A549 (cell line): ENCODE data around the gene CATSPERB. TPM values are rescaled to one million over a fixed set of nuclear protein-coding genes. Genes with fewer than 3 reads are reported as not detected.

Experiments
- ATAC-seq, 2 experiments: fragments of 200-7000 bp in 1 of 2; fragments of >200 bp in 1 of 2; cut with Nextera tagmentation in 1 of 2; cut with Tn5 transposase in 1 of 2; 3 replicates each; pipeline versions ENCODE4 v1.8.0 to v1.9.1; 2018 to 2020; ENCODE audit warnings: mild to moderate bottlenecking in 1 of 2, moderate library complexity in 1 of 2
- CTCF ChIA-PET: fragments of 300-600 bp; sonication (Branson Sonifier 250); formaldehyde crosslinking; extraction: SDS; loops from one replicate; lab custom pipeline; 2021; ENCODE audit warnings: antibody characterized with exemption, inconsistent platforms; lab: Yijun Ruan, JAX
- POLR2A ChIA-PET: fragments of 350-600 bp; formaldehyde crosslinking; extraction: SDS; loops from one replicate; lab custom pipeline; 2021; ENCODE audit warnings: antibody characterized with exemption, inconsistent platforms; lab: Yijun Ruan, JAX
- DNase-seq, 2 experiments: peaks; one replicate each; pipeline versions ENCODE4 v3.0.0 to v3.0.0-alpha.2; 2011 to 2016; ENCODE audit warnings: low read depth in 1 of 2, low spot score in 1 of 2
- FAIRE-seq: peaks from 2 replicates; lab custom pipeline; 2011; peaks lifted over from hg19 to GRCh38; lab: Jason Lieb, UNC
- H3K27ac ChIP-seq, 2 experiments: fragments of >200 bp; sonication (Bioruptor Twin); formaldehyde crosslinking; 3 replicates each; pipeline ENCODE4 v1.5.1; 2016 to 2017
- H3K4me1 ChIP-seq: fragments of >200 bp; sonication (Bioruptor Twin); formaldehyde crosslinking; 3 replicates; pipeline ENCODE4 v1.6.1; 2016
- H3K4me2 ChIP-seq: fragments of >200 bp; sonication (Bioruptor Twin); formaldehyde crosslinking; 3 replicates; pipeline ENCODE4 v1.6.1; 2016
- H3K4me3 ChIP-seq: fragments of >200 bp; sonication (Bioruptor Twin); formaldehyde crosslinking; 3 replicates; pipeline ENCODE4 v1.5.1; 2016
- H3K9me3 ChIP-seq: fragments of >200 bp; sonication (Bioruptor Twin); formaldehyde crosslinking; 3 replicates; pipeline ENCODE4 v1.6.1; 2016
- BHLHE40 ChIP-seq: IDR thresholded peaks from 2 replicates; pipeline ENCODE4 v1.6.1; 2012; ENCODE audit warnings: low read depth, low read length, inconsistent platforms
- CHD4 ChIP-seq: fragments of 200-600 bp; sonication (generic); IDR thresholded peaks from 2 replicates; pipeline ENCODE4 v1.6.1; 2016; ENCODE audit warnings: antibody characterized with exemption, mild to moderate bottlenecking, borderline replicate concordance
- EHF ChIP-seq: fragments of 250-450 bp; sonication (Bioruptor Pico); IDR thresholded peaks from 2 replicates; pipeline ENCODE4 v1.5.0; 2020; ENCODE audit warnings: mild to moderate bottlenecking
- EHMT2 ChIP-seq: fragments of 200-600 bp; sonication (generic); IDR thresholded peaks from 2 replicates; pipeline ENCODE4 v1.6.1; 2016; ENCODE audit warnings: antibody characterized with exemption, low read depth, mild to moderate bottlenecking, moderate library complexity
- EP300 ChIP-seq, 2 experiments: fragments of >200 bp; sonication (Bioruptor Twin); formaldehyde crosslinking; IDR thresholded peaks; 2 replicates in 1 of 2; 3 replicates in 1 of 2; pipeline ENCODE4 v1.6.1; 2016 to 2017
- FOSB ChIP-seq: fragments of 250-450 bp; sonication (Bioruptor Pico); IDR thresholded peaks from 2 replicates; pipeline ENCODE4 v1.5.0; 2020; ENCODE audit warnings: mild to moderate bottlenecking, moderate library complexity
- FOXS1 ChIP-seq: fragments of 250-450 bp; sonication (Bioruptor Pico); IDR thresholded peaks from 2 replicates; pipeline ENCODE4 v1.5.0; 2020; ENCODE audit warnings: mild to moderate bottlenecking, moderate library complexity
- HDAC2 ChIP-seq: fragments of 200-600 bp; sonication (generic); IDR thresholded peaks from 2 replicates; pipeline ENCODE4 v1.6.1; 2016
- HOXB13 ChIP-seq: fragments of 250-450 bp; sonication (Bioruptor Pico); IDR thresholded peaks from 2 replicates; pipeline ENCODE4 v1.5.0; 2020; ENCODE audit warnings: low read depth, mild to moderate bottlenecking, moderate library complexity
- JUN ChIP-seq, 2 experiments: fragments of >200 bp; sonication (Bioruptor Twin); formaldehyde crosslinking; IDR thresholded peaks; 2 replicates in 1 of 2; 3 replicates in 1 of 2; pipeline ENCODE4 v1.6.1; 2016 to 2017
- MAFK ChIP-seq: fragments of 450-650 bp; IDR thresholded peaks from 2 replicates; pipeline ENCODE4 v1.6.1; 2014; ENCODE audit not compliant: partially characterized antibody
- NFE2L2 ChIP-seq: fragments of 150-350 bp; conservative IDR thresholded peaks from 2 replicates; pipeline ENCODE4 v1.6.1; 2014; ENCODE audit warnings: low read length
- PBX3 ChIP-seq: IDR thresholded peaks from 2 replicates; pipeline ENCODE4 v1.6.1; 2012
- POLR2A ChIP-seq: IDR thresholded peaks from 2 replicates; pipeline ENCODE4 v1.6.1; 2012; ENCODE audit warnings: mild to moderate bottlenecking, low read length
- POLR2AphosphoS2 ChIP-seq: conservative IDR thresholded peaks from 2 replicates; pipeline ENCODE4 v1.6.1; 2012; ENCODE audit warnings: low read length, improper control_type of control experiment, inconsistent platforms
- RNF2 ChIP-seq: fragments of 200-600 bp; sonication (generic); IDR thresholded peaks from 2 replicates; pipeline ENCODE4 v1.6.1; 2016; ENCODE audit warnings: low read depth, mild to moderate bottlenecking, antibody characterized with exemption, moderate library complexity, borderline replicate concordance
- SREBF2 ChIP-seq: fragments of 450-650 bp; IDR thresholded peaks from 2 replicates; pipeline ENCODE4 v1.6.1; 2014; ENCODE audit warnings: mild to moderate bottlenecking, moderate library complexity
- TP53 ChIP-seq: fragments of 250-450 bp; sonication (Bioruptor Pico); IDR thresholded peaks from 2 replicates; pipeline ENCODE4 v1.5.0; 2021; ENCODE audit warnings: mild to moderate bottlenecking, moderate library complexity
- ZC3H11A ChIP-seq: fragments of 450-650 bp; IDR thresholded peaks from 2 replicates; pipeline ENCODE4 v1.6.1; 2014; ENCODE audit warnings: antibody characterized with exemption, mild to moderate bottlenecking
- ZNF302 ChIP-seq: fragments of 250-450 bp; sonication (Bioruptor Pico); IDR thresholded peaks from 2 replicates; pipeline ENCODE4 v1.9.0; 2021; ENCODE audit warnings: inconsistent platforms, mild to moderate bottlenecking, moderate library complexity
- WGBS: methylation state at CpG from one replicate; pipeline ENCODE4 v1.1.6; 2017; ENCODE audit errors: missing lambda C conversion rate; 5-methylcytosine and 5-hydroxymethylcytosine counted together
- polyA plus RNA-seq, 4 experiments: library from polyadenylated mRNA; depleted of rRNA in 3 of 4; stranded (reverse); fragments of >200 nt; fragmentation: RNase III in 1 of 4; extraction: RNeasy Plus Mini Kit Qiagen cat#74134 plus additional on column Dnase treatment in 1 of 4; gene quantifications; 2 replicates in 3 of 4; 3 replicates in 1 of 4; pipeline ENCODE4 v1.2.3, GENCODE V29; 2011 to 2017

The CATSPERB gene
- polyA plus RNA-seq, 2 of the 4 experiments (the other 2 are of a cell fraction): 0.05 TPM; not detected in 1

- no peak for TF ChIP-seq EHMT2
- no peak for TF ChIP-seq PBX3
- TF ChIP-seq, all 56 proteins: peak for 0
- no peak for FAIRE-seq
- POLR2A ChIA-PET: no interaction called here
- Histone ChIP-seq H3K4me2 (no peak overlapping the region), H3K4me1 (no peaks in the 10 kb centered on the region), H3K9me3 (peaks cover 5% of the 10 kb centered on the region; the same call in 1 of the 3 replicates), H3K4me3 (no peak overlapping the region), H3K27ac (no peak overlapping the region)
- CTCF ChIA-PET: no interaction called here
- no peak for DNase-seq
- no peak for ATAC-seq
Observed at GRCh38 chr14:91585856-91586255, 146.0 kb downstream of the CATSPERB start.

- Histone ChIP-seq H3K4me1 (no peaks in the 10 kb centered on the region), H3K27ac (no peak overlapping the region), H3K4me3 (no peak overlapping the region), H3K4me2 (no peak overlapping the region), H3K9me3 (peaks cover 5% of the 10 kb centered on the region; the same call in 1 of the 3 replicates)
- CTCF ChIA-PET: no interaction called here
- DNase-seq: no peak
- no peak for ATAC-seq
- 33% methylated on average over 3 of the region's 3 CpGs for WGBS
- TF ChIP-seq ZNF302 (CRISPR knock-in tag): no peak
- no peak for TF ChIP-seq SREBF2
- TF ChIP-seq TP53 (CRISPR knock-in tag): no peak
- no peak for TF ChIP-seq POLR2A
- TF ChIP-seq JUN (IDR thresholded peaks at IDR 0.05): no peak
- TF ChIP-seq BHLHE40: no peak
- TF ChIP-seq PBX3: no peak
- no peak for TF ChIP-seq HOXB13 (CRISPR knock-in tag)
- TF ChIP-seq RNF2: no peak
- no peak for FAIRE-seq
- POLR2A ChIA-PET: no interaction called here
Observed at GRCh38 chr14:91582761-91583160, 149.1 kb downstream of the CATSPERB start.

DNA sequence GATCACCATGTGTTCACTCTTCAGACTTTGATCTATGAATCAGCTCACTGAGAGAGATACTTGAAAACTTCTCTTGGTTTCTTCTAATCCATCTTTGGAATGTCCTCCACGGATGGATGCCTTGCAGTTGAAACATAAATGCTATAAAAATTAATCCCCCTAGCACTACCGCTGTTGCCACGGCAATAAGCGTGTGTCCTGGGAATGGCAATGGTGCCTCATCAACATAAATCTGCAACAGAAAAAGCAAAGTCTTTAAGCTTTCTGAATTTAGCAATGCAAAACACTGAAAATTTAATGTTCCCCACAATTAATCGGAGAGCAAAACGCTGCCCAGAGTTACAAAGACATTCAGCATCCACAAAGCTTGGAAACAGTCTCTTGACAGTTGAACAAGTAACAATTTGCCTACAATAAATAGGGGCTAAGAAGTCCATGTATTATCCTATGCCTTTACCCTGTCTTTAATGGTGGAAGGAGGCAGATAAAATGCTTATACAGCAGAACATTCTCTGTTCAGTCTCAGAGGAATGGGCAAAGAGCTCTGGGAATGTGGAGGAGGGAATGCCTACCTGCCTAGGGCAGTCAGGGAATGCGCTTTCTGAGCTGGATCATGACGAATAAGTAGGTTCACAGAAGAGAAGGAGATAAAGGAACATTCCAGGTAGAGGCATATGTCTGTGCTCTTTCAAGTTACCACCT is 150.9 kb downstream of the CATSPERB start:
- Histone ChIP-seq H3K27ac (no peak overlapping the region), H3K4me3 (no peak overlapping the region)
- no peak for DNase-seq

DNA sequence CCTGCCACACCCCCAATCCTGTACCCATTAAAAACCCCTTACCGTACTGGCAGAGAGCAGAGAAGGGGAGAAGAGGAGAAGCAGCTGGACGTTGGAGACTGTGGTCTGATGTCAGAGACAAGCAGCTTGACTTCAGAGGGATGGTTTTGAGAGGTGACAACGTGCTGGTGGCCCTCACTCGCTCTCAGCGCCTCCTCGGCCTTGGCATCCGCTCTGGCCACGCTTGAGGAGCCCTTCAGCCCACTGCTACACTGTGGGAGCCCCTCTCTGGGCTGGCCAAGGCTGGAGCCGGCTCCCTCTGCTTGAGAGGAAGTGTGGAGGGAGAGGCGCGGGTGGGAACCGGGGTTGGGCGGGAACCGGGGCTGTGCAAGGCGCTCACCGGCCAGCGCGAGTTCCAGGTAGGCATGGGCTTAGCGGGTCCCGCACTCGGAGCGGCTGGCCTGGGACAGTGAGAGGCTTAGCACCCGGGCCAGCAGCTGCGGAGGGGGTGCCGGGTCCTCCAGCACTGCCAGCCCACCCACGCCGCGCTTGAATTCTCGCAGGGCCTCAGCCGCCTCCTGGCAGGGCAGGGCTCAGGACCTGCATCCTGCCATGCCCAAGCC is 154.2 kb downstream of the CATSPERB start:
- CTCF ChIA-PET: no interaction called here

More for the DNA sequence above, 150.9 kb downstream of the CATSPERB start:
- no peak for ATAC-seq
- CTCF ChIA-PET: interaction anchor here (0.5 kb wide), 1 partner anchor 18 kb away, joined by 3 read pairs; no protein-coding TSS in a partner anchor
- no peak for FAIRE-seq
- H3K4me2 ChIP-seq: no peak overlapping the region
- H3K4me1 ChIP-seq: no peaks in the 10 kb centered on the region
- H3K9me3 ChIP-seq: peaks cover 5% of the 10 kb centered on the region; the same call in 1 of the 3 replicates
- TF ChIP-seq MAFK (peak; percentile 55), POLR2AphosphoS2 (no peak), POLR2A (no peak)
- TF ChIP-seq, all 56 proteins: peak for 1
- 44% methylated on average over 8 of the region's 8 CpGs for WGBS
- POLR2A ChIA-PET: no interaction called here

More for the DNA sequence above, 154.2 kb downstream of the CATSPERB start:
- no peak for FAIRE-seq
- Histone ChIP-seq H3K4me3 (no peak overlapping the region), H3K9me3 (no peaks in the 10 kb centered on the region), H3K27ac (no peak overlapping the region), H3K4me1 (no peaks in the 10 kb centered on the region), H3K4me2 (no peak overlapping the region)
- POLR2A ChIA-PET: no interaction called here
- DNase-seq: no peak
- ATAC-seq: no peak
- no peak for TF ChIP-seq FOXS1
- no peak for TF ChIP-seq FOSB
- TF ChIP-seq EP300 (IDR thresholded peaks at IDR 0.05): no peak
- no peak for TF ChIP-seq MAFK
- no peak for TF ChIP-seq EHF (CRISPR knock-in tag)
- TF ChIP-seq ZC3H11A: no peak
- TF ChIP-seq NFE2L2: no peak
- no peak for TF ChIP-seq CHD4
- no peak for TF ChIP-seq HDAC2
- WGBS: 76% methylated on average over 19 of the region's 30 CpGs
